HL-60 (cell line): ENCODE data around the gene UGT1A4.

Experiments
- DNase-seq, 2 experiments: peaks; one replicate each; pipeline ENCODE4 v3.0.0-alpha.2; 2010 to 2020; ENCODE audit warnings: low read depth in 1 of 2, low spot score in 1 of 2
- H3K27ac ChIP-seq: fragments of 250-450 bp; sonication (Bioruptor Pico); replicated peaks from 2 replicates; pipeline ENCODE4 v1.5.1; 2020; ENCODE audit warnings: mild to moderate bottlenecking, moderate library complexity
- H3K27me3 ChIP-seq: fragments of 250-450 bp; sonication (Bioruptor Pico); 2 replicates; pipeline ENCODE4 v1.5.1; 2021; ENCODE audit warnings: mild to moderate bottlenecking, moderate library complexity; ENCODE audit not compliant: insufficient read depth, poor library complexity, severe bottlenecking
- H3K4me3 ChIP-seq: replicated peaks from 2 replicates; pipeline ENCODE4 v1.5.1; 2011; ENCODE audit warnings: mild to moderate bottlenecking, control low read depth, low read length; ENCODE audit not compliant: insufficient read depth
- CTCF ChIP-seq: IDR thresholded peaks from one replicate; pipeline ENCODE4 v1.5.1; 2011; ENCODE audit warnings: low read length, control low read depth, inconsistent platforms; ENCODE audit not compliant: insufficient read depth
- GABPA ChIP-seq: IDR thresholded peaks from 2 replicates; pipeline ENCODE4 v1.6.1; 2012; ENCODE audit warnings: low read depth
- POLR2AphosphoS5 ChIP-seq: IDR thresholded peaks from 2 replicates; pipeline ENCODE4 v1.6.1; 2012; ENCODE audit warnings: low read depth
- REST ChIP-seq: IDR thresholded peaks from 2 replicates; pipeline ENCODE4 v1.6.1; 2012; ENCODE audit warnings: low read depth; ENCODE audit not compliant: insufficient replicate concordance
- SPI1 ChIP-seq: IDR thresholded peaks from 2 replicates; pipeline ENCODE4 v1.6.1; 2012; ENCODE audit warnings: low read depth, mild to moderate bottlenecking, borderline replicate concordance

The UGT1A4 gene

GRCh38 chr2:233803994-233804393 is 85.5 kb downstream of the UGT1A4 start:
- no peaks in the 10 kb centered on the region for H3K27me3 ChIP-seq
- TF ChIP-seq REST (no peak), CTCF (no peak), GABPA (no peak), POLR2AphosphoS5 (no peak), SPI1 (no peak)
- no peak overlapping the region for H3K4me3 ChIP-seq
- H3K27ac ChIP-seq, result no peak overlapping the region
- DNase-seq, result no peak

- H3K27ac ChIP-seq, result no peak overlapping the region
- no peak for TF ChIP-seq REST
- TF ChIP-seq CTCF, result no peak
- no peak for TF ChIP-seq SPI1
- no peak for TF ChIP-seq POLR2AphosphoS5
- TF ChIP-seq GABPA, result no peak
- no peak for DNase-seq
- no peaks in the 10 kb centered on the region for H3K27me3 ChIP-seq
- H3K4me3 ChIP-seq, result no peak overlapping the region
Observed at GRCh38 chr2:233807215-233807865, 88.8 kb downstream of the UGT1A4 start.

- TF ChIP-seq POLR2AphosphoS5, result no peak
- TF ChIP-seq CTCF, result no peak
- TF ChIP-seq REST, result no peak
- no peak for TF ChIP-seq GABPA
- TF ChIP-seq SPI1, result no peak
- no peaks in the 10 kb centered on the region for H3K27me3 ChIP-seq
- H3K27ac ChIP-seq, result no peak overlapping the region
- no peak overlapping the region for H3K4me3 ChIP-seq
- DNase-seq, result no peak
Observed at GRCh38 chr2:233807966-233808935, 89.7 kb downstream of the UGT1A4 start.
